Ascending aorta (tissue), 2 donors: ENCODE data around the gene STAP2. TPM values are rescaled to one million over a fixed set of nuclear protein-coding genes. Genes with fewer than 3 reads are reported as not detected.

Experiments
- DNase-seq, 2 donors: peaks; one replicate each; pipeline ENCODE4 v3.0.0-alpha.2; 2019; ENCODE audit warnings: low spot score in 2 of 2
- H3K27ac ChIP-seq, 2 donors: fragments of 200-600 bp; sonication (generic); one replicate each; pipeline ENCODE4 v1.5.1; 2016 to 2017; ENCODE audit warnings: mild to moderate bottlenecking in 1 of 2
- H3K27me3 ChIP-seq: fragments of 200-600 bp; sonication (generic); one replicate; pipeline ENCODE4 v1.5.1; 2017
- H3K36me3 ChIP-seq, 2 donors: fragments of 200-600 bp; sonication (generic); one replicate each; pipeline ENCODE4 v1.5.1; 2016
- H3K4me1 ChIP-seq, 2 donors: fragments of 200-600 bp; sonication (generic); one replicate each; pipeline ENCODE4 v1.5.1; 2016 to 2017; ENCODE audit warnings: mild to moderate bottlenecking in 1 of 2
- H3K4me3 ChIP-seq, 2 donors: fragments of 200-600 bp; sonication (generic); one replicate each; pipeline ENCODE4 v1.5.1; 2016 to 2017; ENCODE audit warnings: mild to moderate bottlenecking in 1 of 2
- H3K9me3 ChIP-seq, 2 donors: fragments of 200-600 bp; sonication (generic); one replicate each; pipeline ENCODE4 v1.5.1; 2016
- CTCF ChIP-seq, 3 experiments: fragments of 200-600 bp in 2 of 3; fragments of 450-650 bp in 1 of 3; sonication (generic) in 2 of 3; IDR thresholded peaks; one replicate each; pipeline ENCODE4 v1.5.1; 2016 to 2019; ENCODE audit warnings: antibody characterized with exemption in 3 of 3, mild to moderate bottlenecking in 1 of 3, moderate library complexity in 1 of 3
- intact Hi-C: fragments of 100-400 bp; cut with DNase I; formaldehyde crosslinking; loops from one replicate; pipeline ENCODE4 v1.15.1; 2023
- total RNA-seq: library from RNA; depleted of rRNA; stranded (reverse); fragments of >200 nt; gene quantifications from one replicate; pipeline ENCODE4 v1.1.0, GENCODE V29; 2016

Gene STAP2
- total RNA-seq, 1 donor from 2014 or later, result 6.6 TPM

- Histone ChIP-seq H3K36me3 (peaks cover 60 to 83% of the 10 kb centered on the region in 2 donors), H3K4me1 (no peaks in the 10 kb centered on the region), H3K27me3 (no peaks in the 10 kb centered on the region), H3K9me3 (no peaks in the 10 kb centered on the region), H3K4me3 (no peak overlapping the region), H3K27ac (no peak overlapping the region)
- DNase-seq, result no peak
- intact Hi-C loops, result no loop called here
- TF ChIP-seq CTCF (IDR thresholded peaks at IDR 0.05), result no peak
Measured at GRCh38 chr19:4362101-4362828, 23.6 kb upstream of the STAP2 start.

GRCh38 chr19:4361152-4362046 is 22.8 kb upstream of the STAP2 start:
- no peak overlapping the region for H3K27ac ChIP-seq
- intact Hi-C loops, result no loop called here

GRCh38 chr19:4360641-4361151 is 22.1 kb upstream of the STAP2 start:
- no peak overlapping the region for H3K4me3 ChIP-seq
- H3K27ac ChIP-seq, result no peak overlapping the region
- no peak for TF ChIP-seq CTCF (IDR thresholded peaks at IDR 0.05)
- H3K36me3 ChIP-seq, result peaks cover 60 to 72% of the 10 kb centered on the region in 2 donors
- no peaks in the 10 kb centered on the region for H3K27me3 ChIP-seq
- DNase-seq, result no peak
- intact Hi-C loops, result no loop called here
- H3K9me3 ChIP-seq, result no peaks in the 10 kb centered on the region
- H3K4me1 ChIP-seq, result no peaks in the 10 kb centered on the region

More at GRCh38 chr19:4361152-4362046, 22.8 kb upstream of the STAP2 start:
- H3K9me3 ChIP-seq, result no peaks in the 10 kb centered on the region
- no peak for DNase-seq
- TF ChIP-seq CTCF (IDR thresholded peaks at IDR 0.05), result no peak
- no peaks in the 10 kb centered on the region for H3K27me3 ChIP-seq
- no peak overlapping the region for H3K4me3 ChIP-seq
- peaks cover 60 to 79% of the 10 kb centered on the region in 2 donors for H3K36me3 ChIP-seq
- no peaks in the 10 kb centered on the region for H3K4me1 ChIP-seq

- intact Hi-C loops, result no loop called here
- H3K4me1 ChIP-seq, result no peaks in the 10 kb centered on the region
- H3K9me3 ChIP-seq, result no peaks in the 10 kb centered on the region
- TF ChIP-seq CTCF (IDR thresholded peaks at IDR 0.05), result no peak
- no peak for DNase-seq
- no peaks in the 10 kb centered on the region for H3K27me3 ChIP-seq
- H3K4me3 ChIP-seq, result no peak overlapping the region
- peaks cover 54 to 66% of the 10 kb centered on the region in 2 donors for H3K36me3 ChIP-seq
- H3K27ac ChIP-seq, result no peak overlapping the region
Measured at GRCh38 chr19:4360081-4360569, 21.5 kb upstream of the STAP2 start.

- no peak overlapping the region for H3K27ac ChIP-seq
- intact Hi-C loops, result no loop called here
- no peak for DNase-seq
Measured at GRCh38 chr19:4359627-4360000, 21.0 kb upstream of the STAP2 start.

More at GRCh38 chr19:4359627-4360000, 21.0 kb upstream of the STAP2 start:
- no peak for TF ChIP-seq CTCF (IDR thresholded peaks at IDR 0.05)
- no peaks in the 10 kb centered on the region for H3K9me3 ChIP-seq
- H3K36me3 ChIP-seq, result peaks cover 51 to 64% of the 10 kb centered on the region in 2 donors
- no peak overlapping the region for H3K4me3 ChIP-seq
- H3K4me1 ChIP-seq, result no peaks in the 10 kb centered on the region
- H3K27me3 ChIP-seq, result no peaks in the 10 kb centered on the region
